Lower leg skin (tissue), 3 donors: Measurements from ENCODE around the gene ST7.

Source experiments
- CTCF ChIP-seq, 3 donors: fragments of 450-650 bp; IDR thresholded peaks; one replicate each; pipeline ENCODE4 v1.5.1; 2016; ENCODE audit warnings: antibody characterized with exemption in 3 of 3, mild to moderate bottlenecking in 3 of 3, moderate library complexity in 2 of 3
- POLR2A ChIP-seq, 2 donors: fragments of 450-650 bp; IDR thresholded peaks; one replicate each; pipeline ENCODE4 v1.6.1; 2016 to 2017; ENCODE audit warnings: antibody characterized with exemption in 2 of 2, mild to moderate bottlenecking in 1 of 2, moderate library complexity in 1 of 2

GRCh38 chr7:117208257-117208656, 255.0 kb downstream of the ST7 start:
- TF ChIP-seq CTCF (IDR thresholded peaks at IDR 0.05) (no peak), POLR2A (IDR thresholded peaks at IDR 0.05) (no peak)
